T-cell (primary cell): Measurements from ENCODE around the gene MGAT4B. TPM values are rescaled to one million over a fixed set of nuclear protein-coding genes. Genes with fewer than 3 reads are reported as not detected.
A peak's percentile ranks its signal among the peaks of the same experiment; 100 is the strongest.

Experiments used
- ATAC-seq, 4 experiments: fragments of 200-7000 bp in 3 of 4; fragments of 150-1000 bp in 1 of 4; cut with Tn5 transposase; replicated peaks in 1 of 4; 1 replicate in 3 of 4; 2 replicates in 1 of 4; pipeline ENCODE4 v1.10.0; 2021; ENCODE audit warnings: moderate library complexity in 3 of 4, mild to moderate bottlenecking in 2 of 4, moderate number of reproducible peaks in 1 of 4
- CTCF ChIA-PET, 2 donors: fragments of 300-600 bp; sonication (Branson Sonifier 250); formaldehyde crosslinking; loops; one replicate each; lab custom pipeline; 2022; ENCODE audit warnings: antibody characterized with exemption in 2 of 2; lab: Charles Lee
- POLR2A ChIA-PET, 2 donors: fragments of 300-600 bp; sonication (Branson Sonifier 250); formaldehyde crosslinking; loops; one replicate each; lab custom pipeline; 2022; ENCODE audit warnings: antibody characterized with exemption in 2 of 2; lab: Charles Lee
- DNase-seq, 35 experiments: peaks; one replicate each; pipeline versions ENCODE4 v3.0.0 to v3.0.0-alpha.2; 2013 to 2023
- H3K27ac ChIP-seq: one replicate; pipeline ENCODE4 v1.5.1; 2013; ENCODE audit warnings: low read length
- H3K27me3 ChIP-seq, 2 experiments: replicated peaks in 1 of 2; 1 replicate in 1 of 2; 2 replicates in 1 of 2; pipeline versions ENCODE4 v1.6.1 to v1.7.0; 2013; ENCODE audit warnings: low read length in 1 of 2, mixed read lengths in 1 of 2; ENCODE audit not compliant: control insufficient read depth in 2 of 2, insufficient read depth in 2 of 2; ENCODE audit errors: extremely low read depth in 1 of 2
- H3K36me3 ChIP-seq, 2 donors: 1 replicate in 1 of 2; 2 replicates in 1 of 2; pipeline versions ENCODE4 v1.6.1 to v1.7.0; 2013; ENCODE audit warnings: low read length in 1 of 2; ENCODE audit not compliant: control insufficient read depth in 2 of 2, insufficient read depth in 1 of 2; ENCODE audit errors: extremely low read depth in 1 of 2
- H3K4me1 ChIP-seq, 2 experiments: 1 replicate in 1 of 2; 2 replicates in 1 of 2; pipeline versions ENCODE4 v1.6.1 to v1.7.0; 2013; ENCODE audit warnings: low read length in 2 of 2, mixed read lengths in 1 of 2; ENCODE audit not compliant: insufficient read depth in 2 of 2, control insufficient read depth in 1 of 2; ENCODE audit errors: extremely low read depth in 1 of 2
- H3K4me3 ChIP-seq, 2 donors: 1 replicate in 1 of 2; 2 replicates in 1 of 2; pipeline versions ENCODE4 v1.5.1 to v1.7.0; 2013; ENCODE audit warnings: mild to moderate bottlenecking in 2 of 2, low read length in 1 of 2, moderate library complexity in 1 of 2; ENCODE audit not compliant: control insufficient read depth in 1 of 2; ENCODE audit errors: extremely low read depth in 1 of 2
- H3K9me3 ChIP-seq: 2 replicates; pipeline ENCODE4 v1.7.0; 2013
- H3K27ac Mint-ChIP-seq, 2 donors: one replicate each; pipeline ENCODE4 v1.8.0; 2020 to 2021; ENCODE audit warnings: mild to moderate bottlenecking in 2 of 2, mixed read lengths in 2 of 2
- H3K27me3 Mint-ChIP-seq, 2 donors: one replicate each; pipeline ENCODE4 v1.8.0; 2021 to 2022; ENCODE audit warnings: mixed read lengths in 2 of 2
- H3K36me3 Mint-ChIP-seq: one replicate; pipeline ENCODE4 v1.8.0; 2021; ENCODE audit warnings: mixed read lengths
- H3K4me1 Mint-ChIP-seq, 3 donors: one replicate each; pipeline ENCODE4 v1.8.0; 2020 to 2022; ENCODE audit warnings: mixed read lengths in 3 of 3, mild to moderate bottlenecking in 1 of 3
- H3K4me3 Mint-ChIP-seq, 3 donors: one replicate each; pipeline ENCODE4 v1.8.0; 2020 to 2022; ENCODE audit warnings: mild to moderate bottlenecking in 3 of 3, mixed read lengths in 3 of 3, moderate library complexity in 3 of 3
- H3K9me3 Mint-ChIP-seq, 3 donors: one replicate each; pipeline ENCODE4 v1.8.0; 2020 to 2022; ENCODE audit warnings: mixed read lengths in 3 of 3
- WGBS: methylation state at CpG from one replicate; pipeline ENCODE4 v1.1.5; 2013; ENCODE audit warnings: missing lambda C conversion rate; ENCODE audit not compliant: insufficient coverage; 5-methylcytosine and 5-hydroxymethylcytosine counted together
- total RNA-seq, 35 experiments: library from RNA in 6 of 35; stranded (reverse) in 6 of 35; fragments of 120-200 nt in 1 of 35; gene quantifications; one replicate each; pipeline versions ENCODE4 v1.2.1 to v1.2.4 and lab custom pipeline; 2013 to 2026

MGAT4B gene
- total RNA-seq, 5 donors from 2014 or later (not counting 1 experiment from before 2014, with no cell fraction given), result 119 to 159 (median 132) TPM

DNA sequence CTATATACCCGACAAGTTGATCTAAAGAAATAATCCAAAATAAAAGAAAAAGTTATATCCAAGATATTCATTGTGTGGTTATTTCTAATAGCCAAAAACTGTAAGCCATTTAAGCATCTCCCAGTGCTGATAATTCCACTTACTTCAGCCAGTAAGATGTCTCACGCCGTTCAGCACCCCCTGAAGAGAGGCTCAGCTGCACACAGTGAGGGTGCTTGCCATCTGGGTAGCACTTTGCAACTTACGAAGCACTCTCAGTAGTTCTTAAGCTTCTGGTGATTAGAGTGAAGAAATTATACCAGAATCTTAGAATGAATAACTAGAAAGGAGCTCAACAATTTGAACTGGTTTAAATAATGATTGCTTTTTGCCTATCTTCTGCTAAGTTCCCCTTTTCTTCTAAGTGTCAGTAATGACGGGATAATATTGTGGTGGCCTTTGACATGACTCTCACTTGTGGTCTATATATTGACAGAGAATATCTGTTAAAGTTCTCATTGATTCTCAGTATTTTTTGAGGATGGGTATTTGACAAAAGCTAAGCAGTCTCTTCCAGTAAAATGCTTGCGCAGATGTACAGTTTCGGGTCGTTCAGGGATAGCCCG is 39.1 kb downstream of the MGAT4B start:
- WGBS, result 98% methylated on average over 7 of the region's 9 CpGs
- ChIA-PET CTCF (interaction anchor here (0.5 to 1.4 kb wide), 6 partner anchors 13 to 79 kb away, joined by 3 to 7 read pairs (median 4); no protein-coding TSS in a partner anchor), POLR2A (no interaction called here)
- Histone ChIP-seq H3K4me3 (no peak overlapping the region), H3K27me3 (no peaks in the 10 kb centered on the region), H3K4me1 (peaks cover 3 to 11% of the 10 kb centered on the region in 2 experiments), H3K36me3 (peaks cover 14 to 64% of the 10 kb centered on the region in 2 donors), H3K27ac (no peak overlapping the region), H3K9me3 (no peaks in the 10 kb centered on the region)
- no peak for DNase-seq
- Mint-ChIP-seq H3K4me3 (no peak overlapping the region), H3K9me3 (no peaks in the 10 kb centered on the region), H3K27ac (no peak overlapping the region), H3K36me3 (peaks cover 51% of the 10 kb centered on the region), H3K4me1 (peaks cover 21 to 35% (median 25%) of the 10 kb centered on the region in 3 donors), H3K27me3 (no peaks in the 10 kb centered on the region)
- no peak for ATAC-seq

DNA sequence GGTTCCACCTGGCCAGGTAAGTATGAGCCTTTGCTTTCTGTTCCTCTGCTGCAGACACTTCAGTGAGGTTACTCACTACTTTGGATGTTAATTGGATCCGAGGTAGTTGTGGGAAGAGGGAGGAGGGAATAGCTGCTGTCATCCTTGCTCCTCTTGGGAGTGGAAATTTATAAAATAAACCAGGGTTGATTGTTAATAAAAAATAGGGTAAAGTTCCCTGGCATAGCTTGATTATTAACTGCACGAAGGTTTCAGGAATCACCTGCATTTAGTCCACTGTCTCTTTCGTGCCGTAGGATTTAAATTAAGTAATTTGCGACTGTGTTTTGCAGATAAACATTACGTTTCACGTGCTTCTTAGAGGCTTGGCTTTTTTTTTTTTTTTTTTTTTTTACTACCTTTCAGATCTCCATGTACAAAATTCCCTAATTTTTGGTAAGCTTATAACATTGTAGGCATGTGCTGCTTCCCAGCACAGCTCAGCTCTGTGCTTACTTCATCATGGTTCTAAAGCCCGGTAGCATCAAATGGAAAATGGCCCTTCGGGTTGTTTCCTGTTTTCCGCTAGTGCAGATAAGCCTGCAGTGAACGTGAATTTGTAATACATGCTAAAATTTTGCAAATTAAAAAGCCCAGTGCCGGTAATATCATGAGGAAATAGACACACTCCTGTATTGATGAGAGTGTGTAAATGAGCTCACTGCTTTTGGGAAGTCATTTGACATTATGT is 39.8 kb downstream of the MGAT4B start:
- ChIA-PET POLR2A (no interaction called here), CTCF (interaction anchor here in 1 of 2 donors (0.5 to 1.4 kb wide), 7 partner anchors 12 to 87 kb away, joined by 3 to 11 read pairs (median 4); no protein-coding TSS in a partner anchor)
- H3K27me3 ChIP-seq, result no peaks in the 10 kb centered on the region
- H3K4me1 ChIP-seq, result peaks cover 3 to 18% of the 10 kb centered on the region in 2 experiments
- WGBS, result 84% methylated on average over 5 of the region's 12 CpGs
- Mint-ChIP-seq H3K27ac (peak overlapping the region in 1 of 2 donors; percentile 28), H3K4me1 (peaks cover 27 to 42% (median 32%) of the 10 kb centered on the region in 3 donors), H3K27me3 (no peaks in the 10 kb centered on the region), H3K36me3 (peaks cover 44% of the 10 kb centered on the region), H3K9me3 (no peaks in the 10 kb centered on the region), H3K4me3 (no peak overlapping the region)
- H3K9me3 ChIP-seq, result no peaks in the 10 kb centered on the region
- peaks cover 7 to 57% of the 10 kb centered on the region in 2 donors for H3K36me3 ChIP-seq
- ATAC-seq (no peak), DNase-seq (no peak)
- H3K27ac ChIP-seq, result no peak overlapping the region
- H3K4me3 ChIP-seq, result no peak overlapping the region

DNA sequence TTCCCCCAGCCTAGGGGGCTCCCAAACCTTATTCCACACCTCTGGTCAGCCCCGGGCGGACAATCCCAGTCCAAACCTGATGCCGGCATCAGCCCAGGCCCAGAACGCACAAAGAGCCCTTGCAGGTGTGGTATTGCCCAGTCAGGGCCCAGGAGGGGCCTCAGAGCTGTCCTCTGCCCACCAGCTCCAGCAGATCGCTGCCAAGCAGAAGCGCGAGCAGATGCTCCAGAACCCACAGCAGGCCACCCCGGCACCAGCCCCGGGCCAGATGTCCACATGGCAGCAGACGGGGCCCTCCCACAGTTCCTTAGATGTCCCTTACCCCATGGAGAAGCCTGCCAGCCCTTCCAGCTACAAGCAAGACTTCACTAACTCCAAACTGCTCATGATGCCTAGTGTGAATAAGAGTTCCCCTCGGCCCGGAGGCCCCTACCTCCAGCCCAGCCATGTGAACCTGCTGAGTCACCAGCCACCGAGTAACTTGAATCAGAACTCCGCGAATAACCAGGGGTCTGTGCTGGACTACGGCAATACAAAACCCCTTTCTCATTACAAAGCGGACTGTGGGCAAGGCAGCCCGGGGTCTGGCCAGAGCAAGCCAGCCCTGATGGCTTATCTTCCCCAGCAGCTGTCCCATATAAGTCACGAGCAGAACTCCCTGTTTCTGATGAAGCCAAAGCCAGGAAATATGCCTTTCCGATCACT is 40.5 kb downstream of the MGAT4B start:
- 92% methylated on average over 19 of the region's 20 CpGs for WGBS
- no peaks in the 10 kb centered on the region for H3K27me3 Mint-ChIP-seq
- peaks cover 34 to 50% (median 39%) of the 10 kb centered on the region in 3 donors for H3K4me1 Mint-ChIP-seq
- ChIA-PET CTCF (interaction anchor here (0.6 to 1.4 kb wide), 4 partner anchors 45 to 86 kb away, joined by 3 to 11 read pairs (median 4); no protein-coding TSS in a partner anchor), POLR2A (no interaction called here)
- Histone ChIP-seq H3K9me3 (no peaks in the 10 kb centered on the region), H3K27me3 (no peaks in the 10 kb centered on the region), H3K36me3 (peaks cover 7 to 50% of the 10 kb centered on the region in 2 donors), H3K4me1 (peaks cover 8 to 23% of the 10 kb centered on the region in 2 experiments), H3K27ac (no peak overlapping the region), H3K4me3 (no peak overlapping the region)
- DNase-seq, result no peak
- no peak overlapping the region for H3K4me3 Mint-ChIP-seq
- peaks cover 39% of the 10 kb centered on the region for H3K36me3 Mint-ChIP-seq
- H3K9me3 Mint-ChIP-seq, result no peaks in the 10 kb centered on the region
- ATAC-seq, result no peak
- H3K27ac Mint-ChIP-seq, result peak overlapping the region in 1 of 2 donors; percentile 28

DNA sequence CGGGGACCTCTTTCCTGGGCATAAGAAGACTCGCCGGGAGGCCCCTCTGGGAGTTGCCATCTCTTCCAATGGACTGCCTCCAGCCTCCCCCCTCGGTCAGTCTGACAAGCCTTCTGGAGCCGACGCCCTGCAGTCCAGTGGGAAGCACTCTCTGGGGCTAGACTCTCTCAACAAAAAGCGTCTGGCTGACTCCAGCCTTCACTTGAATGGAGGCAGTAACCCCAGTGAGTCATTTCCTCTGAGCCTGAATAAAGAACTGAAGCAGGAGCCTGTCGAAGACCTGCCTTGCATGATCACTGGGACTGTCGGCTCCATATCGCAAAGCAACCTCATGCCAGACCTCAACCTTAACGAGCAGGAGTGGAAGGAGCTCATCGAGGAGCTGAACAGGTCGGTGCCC is 41.3 kb downstream of the MGAT4B start:
- H3K4me1 Mint-ChIP-seq, result peaks cover 39 to 54% (median 43%) of the 10 kb centered on the region in 3 donors
- no peak overlapping the region for H3K4me3 Mint-ChIP-seq
- peaks cover 31% of the 10 kb centered on the region for H3K36me3 Mint-ChIP-seq
- 81% methylated on average over 11 of the region's 13 CpGs for WGBS
- ATAC-seq (no peak), DNase-seq (no peak)
- H3K9me3 Mint-ChIP-seq, result no peaks in the 10 kb centered on the region
- Histone ChIP-seq H3K36me3 (peaks cover 7 to 43% of the 10 kb centered on the region in 2 donors), H3K27ac (no peak overlapping the region), H3K27me3 (no peaks in the 10 kb centered on the region), H3K4me1 (peaks cover 8 to 23% of the 10 kb centered on the region in 2 experiments), H3K9me3 (no peaks in the 10 kb centered on the region), H3K4me3 (no peak overlapping the region)
- CTCF ChIA-PET, result no interaction called here
- H3K27me3 Mint-ChIP-seq, result no peaks in the 10 kb centered on the region
- no peak overlapping the region for H3K27ac Mint-ChIP-seq
- POLR2A ChIA-PET, result no interaction called here

DNA sequence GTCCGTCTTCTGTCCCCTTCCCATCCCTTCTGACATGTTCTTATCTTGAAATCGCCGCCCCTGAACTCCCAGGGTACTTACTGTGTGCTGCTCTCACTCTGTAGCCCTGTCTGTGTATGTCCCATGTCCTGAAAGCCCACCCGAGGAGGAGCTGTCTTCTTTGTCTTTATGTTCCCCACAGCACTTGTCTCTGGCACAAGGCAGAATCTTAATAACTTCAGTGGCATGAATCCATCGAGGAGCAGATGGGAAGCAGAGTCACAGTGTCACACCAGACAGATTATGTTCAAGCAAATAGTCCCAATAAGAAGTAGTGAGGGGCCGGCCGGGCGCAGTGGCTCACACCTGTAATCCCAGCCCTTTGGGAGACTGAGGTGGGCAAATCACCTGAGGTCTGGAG is 42.6 kb downstream of the MGAT4B start:
- CTCF ChIA-PET, result interaction anchor here in 1 of 2 donors (1.6 to 1.8 kb wide), 2 partner anchors 32 to 47 kb away, joined by 6 to 10 read pairs; no protein-coding TSS in a partner anchor
- no peak for DNase-seq
- Mint-ChIP-seq H3K4me1 (peaks cover 53 to 67% (median 56%) of the 10 kb centered on the region in 3 donors), H3K36me3 (peaks cover 23% of the 10 kb centered on the region), H3K27me3 (no peaks in the 10 kb centered on the region), H3K9me3 (no peaks in the 10 kb centered on the region), H3K4me3 (no peak overlapping the region), H3K27ac (no peak overlapping the region)
- no peak for ATAC-seq
- H3K4me3 ChIP-seq, result no peak overlapping the region
- peaks cover 7 to 32% of the 10 kb centered on the region in 2 donors for H3K36me3 ChIP-seq
- 74% methylated on average over 5 of the region's 8 CpGs for WGBS
- H3K9me3 ChIP-seq, result no peaks in the 10 kb centered on the region
- H3K27me3 ChIP-seq, result no peaks in the 10 kb centered on the region
- peaks cover 11 to 30% of the 10 kb centered on the region in 2 experiments for H3K4me1 ChIP-seq
- POLR2A ChIA-PET, result no interaction called here
- no peak overlapping the region for H3K27ac ChIP-seq
